HL-60/S4 treated with retinoic acid at 250 ng/mL for 4 days and 3 days (cell line): ENCODE results near the gene MAPKAPK3.

Experiments used
- in situ Hi-C: fragments of 300-500 bp; cut with MboI; formaldehyde crosslinking; loops from 2 replicates; pipeline ENCODE4 v1.7.0; 2022; ENCODE audit warnings: low sequenced_read_pairs

MAPKAPK3 gene

GRCh38 chr3:50623840-50624474 lies 7.0 kb downstream of the MAPKAPK3 start:
- in situ Hi-C loops: loop anchor here (25.0 kb wide), 1 partner anchor 738 kb away; no protein-coding TSS in a partner anchor

GRCh38 chr3:50624634-50625033 lies 7.7 kb downstream of the MAPKAPK3 start:
- in situ Hi-C loops: loop anchor here (25.0 kb wide), 1 partner anchor 738 kb away; no protein-coding TSS in a partner anchor

DNA sequence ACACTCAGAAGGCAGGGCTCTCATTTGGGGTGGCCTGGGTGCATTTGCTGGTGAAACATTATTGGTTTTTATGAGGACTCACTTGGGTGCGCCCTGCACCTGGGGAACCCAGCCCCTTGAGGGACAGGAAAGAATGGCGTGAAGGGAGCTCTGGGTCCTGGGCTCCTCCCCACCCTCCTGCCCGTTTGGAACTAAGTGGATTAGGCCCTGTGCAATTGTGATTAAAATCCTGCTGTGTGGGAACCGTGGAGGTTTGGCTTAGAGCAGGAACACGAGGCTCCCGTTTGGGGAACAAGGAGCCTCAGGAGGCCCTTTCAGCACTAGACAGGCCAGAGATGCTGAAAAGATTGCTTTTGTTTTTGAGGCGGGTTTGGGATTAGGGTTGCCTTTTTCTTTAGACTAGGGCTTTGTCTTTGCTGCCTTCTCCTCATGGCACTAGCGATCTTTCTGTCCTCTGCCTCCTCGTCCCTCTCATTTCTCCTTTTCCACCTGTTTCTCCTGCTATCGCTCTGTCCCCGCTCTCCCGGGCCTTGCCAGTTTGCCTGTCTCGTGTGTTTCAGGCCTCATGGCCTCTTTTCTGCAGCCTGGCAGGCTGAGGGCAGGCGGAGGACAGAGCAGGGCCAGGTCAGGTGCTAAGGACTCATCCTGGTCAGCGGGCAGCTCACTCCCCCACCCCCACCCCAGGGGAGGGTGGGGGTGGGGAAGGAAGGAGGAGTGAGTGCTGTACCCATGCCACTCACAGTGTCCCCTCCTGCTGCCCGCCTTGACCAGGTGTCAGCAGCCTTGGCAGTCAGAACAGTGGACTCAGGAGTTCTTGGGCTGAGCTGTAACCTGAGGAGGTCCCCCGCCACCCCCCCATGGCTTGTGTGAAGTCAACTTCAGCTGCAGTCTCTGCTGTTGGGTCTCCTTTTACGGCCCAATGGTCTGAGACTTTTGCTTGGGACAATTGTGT lies 8.6 kb downstream of the MAPKAPK3 start:
- in situ Hi-C loops: no loop called here

- in situ Hi-C loops: no loop called here
These were observed 9.4 kb downstream of the MAPKAPK3 start for GRCh38 chr3:50626401-50626800.

DNA sequence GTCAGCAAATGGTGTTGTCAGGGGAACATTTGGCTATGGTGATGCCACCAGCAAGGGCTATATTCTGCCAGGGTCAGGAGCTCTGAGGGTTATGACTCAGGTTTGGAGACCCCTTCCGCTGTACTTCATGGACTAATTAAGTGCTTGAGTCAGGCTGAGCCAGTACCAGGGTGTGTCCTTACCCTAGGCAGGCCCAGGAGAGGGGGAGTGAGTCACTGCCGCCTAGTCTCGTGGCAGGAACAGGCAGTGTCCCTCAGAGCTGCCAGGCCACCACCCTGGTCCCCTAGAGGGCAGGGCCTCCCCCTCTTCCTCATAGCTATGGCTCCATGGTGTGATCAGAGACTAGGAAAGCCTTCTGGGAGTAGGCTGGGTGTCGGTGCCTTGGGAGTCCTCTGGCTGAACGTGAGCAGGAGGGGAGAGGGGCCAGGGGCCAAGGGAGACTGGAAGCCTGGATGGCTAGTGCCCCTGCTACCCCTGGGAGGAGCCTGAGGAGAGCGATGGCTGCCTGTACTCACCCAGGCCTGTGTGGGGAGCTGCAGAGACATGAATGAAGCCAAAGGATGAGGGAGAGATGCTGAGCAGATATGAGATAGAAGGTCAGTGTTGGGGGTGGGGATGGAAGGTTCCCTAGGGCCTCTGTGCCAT lies 10.6 kb downstream of the MAPKAPK3 start:
- in situ Hi-C loops: no loop called here

DNA sequence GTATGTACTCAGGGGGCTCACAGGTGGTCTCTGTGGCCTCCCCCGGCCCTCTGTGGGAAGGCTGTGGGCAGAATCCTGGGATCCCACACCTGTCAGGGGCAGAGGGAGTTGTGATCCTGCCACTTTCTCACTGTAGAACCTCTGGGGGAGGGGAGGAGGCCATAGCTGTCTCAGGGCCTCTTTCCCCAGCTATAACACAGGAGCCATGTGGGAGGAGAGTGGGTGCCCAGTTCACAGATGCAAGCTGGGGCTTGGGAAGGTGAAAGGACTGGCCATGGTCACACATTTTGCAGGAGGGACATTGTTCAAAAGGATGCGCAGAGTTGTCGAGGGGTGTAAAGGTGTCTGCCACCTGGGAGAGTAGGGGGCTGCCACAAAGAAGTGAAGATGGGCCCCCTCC lies 11.7 kb downstream of the MAPKAPK3 start:
- in situ Hi-C loops: no loop called here

DNA sequence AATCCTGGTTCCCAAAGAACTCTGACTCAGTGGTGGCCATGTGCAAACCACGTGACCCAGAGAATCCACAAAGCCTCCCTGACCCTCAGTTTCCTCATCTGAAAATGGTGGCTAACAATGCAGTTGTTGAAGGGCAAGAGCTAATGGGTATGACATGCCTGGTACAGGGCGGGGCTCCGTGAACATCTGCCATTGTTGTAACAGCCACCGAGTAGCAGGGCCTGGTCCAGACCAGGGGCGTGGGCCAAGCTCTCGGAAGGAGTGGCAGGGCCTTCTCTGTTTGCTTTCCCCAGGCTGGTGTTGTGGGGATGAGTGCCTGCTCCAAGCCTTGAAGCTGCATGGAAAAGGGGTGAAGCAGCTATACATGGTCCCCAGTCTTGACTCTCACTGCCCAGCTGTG lies 13.4 kb downstream of the MAPKAPK3 start:
- in situ Hi-C loops: no loop called here

DNA sequence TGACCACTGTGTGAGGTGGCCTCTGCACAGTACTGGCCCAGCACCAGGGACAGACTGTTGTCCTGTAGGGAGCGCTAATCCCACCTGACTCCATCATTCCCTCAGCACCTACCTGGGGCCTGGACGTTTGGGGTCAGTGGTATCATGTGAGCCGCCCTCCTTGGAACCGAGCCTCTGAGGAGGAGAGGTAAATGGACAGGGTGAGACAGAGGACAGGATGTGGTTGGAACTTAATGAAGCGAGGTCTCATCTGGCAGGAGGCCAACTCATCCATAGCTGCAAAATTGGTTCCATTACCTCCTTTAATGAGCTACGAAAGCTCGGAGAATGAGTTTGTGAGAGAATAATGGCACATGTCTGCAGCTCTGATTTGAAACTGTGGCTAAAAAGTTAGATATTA lies 13.9 kb downstream of the MAPKAPK3 start:
- in situ Hi-C loops: no loop called here

- in situ Hi-C loops: no loop called here
These were observed 15.5 kb downstream of the MAPKAPK3 start for GRCh38 chr3:50632450-50632849.

DNA sequence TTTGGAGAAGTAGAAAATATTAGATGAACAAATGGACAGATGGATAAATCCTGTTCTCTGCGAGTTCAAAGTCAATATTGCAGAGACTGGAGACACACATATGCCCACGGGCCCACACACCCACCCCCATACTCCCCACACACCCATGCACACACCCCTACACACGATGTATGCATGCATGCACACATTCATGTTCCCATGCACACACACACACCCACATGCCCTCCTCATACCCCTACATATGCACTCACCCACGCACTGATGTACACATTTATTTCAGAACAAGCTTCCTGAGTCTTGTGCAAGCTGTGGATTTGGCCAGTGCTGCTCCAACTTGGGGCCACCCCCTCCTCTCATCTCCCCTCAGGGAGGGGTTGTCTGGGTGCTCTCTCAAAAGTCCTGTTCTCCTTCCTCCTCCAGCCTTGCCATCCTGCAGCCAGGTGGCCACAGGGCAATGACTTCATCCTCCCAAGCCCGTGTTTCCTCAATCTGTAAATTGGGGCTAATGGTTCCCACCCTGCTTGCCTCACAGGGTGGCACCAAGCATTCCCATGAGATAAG lies 16.4 kb downstream of the MAPKAPK3 start:
- in situ Hi-C loops: no loop called here

DNA sequence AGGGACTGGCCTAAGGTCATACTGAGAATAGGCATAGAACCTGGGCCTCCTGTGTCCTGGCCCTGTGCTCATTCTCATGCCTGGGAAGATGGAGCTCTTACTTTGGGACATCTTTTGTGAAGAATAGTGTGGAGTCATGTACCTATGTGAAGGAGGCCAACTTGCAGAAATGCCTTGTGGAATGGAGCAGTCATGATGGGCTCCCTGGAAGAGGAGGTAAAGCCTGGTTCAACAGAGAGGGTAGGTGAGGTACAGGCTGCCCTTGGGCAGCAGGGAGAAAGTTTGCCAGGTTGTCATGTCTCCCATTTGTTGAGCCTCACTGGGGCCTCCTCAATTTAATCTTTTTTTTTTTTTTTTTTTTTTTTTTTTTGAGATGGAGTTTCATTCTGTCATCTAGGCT lies 18.1 kb downstream of the MAPKAPK3 start:
- in situ Hi-C loops: no loop called here

GRCh38 chr3:50637011-50637410 lies 20.1 kb downstream of the MAPKAPK3 start:
- in situ Hi-C loops: no loop called here

GRCh38 chr3:50637945-50638344 lies 21.0 kb downstream of the MAPKAPK3 start:
- in situ Hi-C loops: no loop called here

DNA sequence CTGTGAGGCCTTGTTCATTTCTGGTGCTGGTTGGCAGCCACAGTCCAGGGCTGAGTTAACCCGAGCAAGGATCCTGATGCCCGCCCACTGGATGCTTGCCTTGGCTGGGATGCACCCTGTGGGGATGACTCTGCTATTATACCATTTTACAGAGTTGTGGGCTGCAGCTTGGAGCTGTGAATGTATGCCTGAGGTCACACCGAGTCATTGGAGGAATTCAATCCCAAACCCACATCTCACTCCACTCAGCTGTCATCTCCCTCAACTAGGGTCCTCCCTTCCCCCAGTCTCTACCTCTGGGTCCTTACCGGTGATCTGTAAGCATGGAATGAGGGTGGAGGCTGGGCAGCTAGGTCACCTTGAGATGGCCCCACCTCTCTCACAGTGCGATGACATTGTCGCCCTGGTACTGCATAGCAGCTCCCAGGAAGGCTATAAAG lies 22.1 kb downstream of the MAPKAPK3 start:
- in situ Hi-C loops: no loop called here

GRCh38 chr3:50642382-50642781 lies 25.4 kb downstream of the MAPKAPK3 start:
- in situ Hi-C loops: no loop called here

DNA sequence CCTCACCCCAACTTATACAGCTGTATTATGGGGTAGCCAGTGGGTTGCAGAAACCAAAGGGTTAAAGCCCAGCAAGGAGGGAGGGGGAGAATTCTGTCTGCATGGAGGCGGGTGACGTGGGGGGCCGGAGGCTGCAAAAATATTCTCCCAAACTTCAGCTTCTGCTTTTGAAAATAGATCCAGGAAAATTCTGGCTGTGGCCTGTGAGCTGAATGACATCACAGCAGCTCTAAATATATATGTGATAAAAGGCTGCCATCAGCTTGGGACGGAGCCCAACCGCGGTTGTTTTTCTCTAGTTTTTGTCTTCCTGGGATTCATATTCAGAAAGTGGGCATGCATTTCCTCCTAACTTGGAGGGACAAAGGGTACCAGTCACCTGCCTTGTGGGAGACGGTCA lies 27.6 kb downstream of the MAPKAPK3 start:
- in situ Hi-C loops: no loop called here

GRCh38 chr3:50645378-50645777 lies 28.4 kb downstream of the MAPKAPK3 start:
- in situ Hi-C loops: no loop called here

DNA sequence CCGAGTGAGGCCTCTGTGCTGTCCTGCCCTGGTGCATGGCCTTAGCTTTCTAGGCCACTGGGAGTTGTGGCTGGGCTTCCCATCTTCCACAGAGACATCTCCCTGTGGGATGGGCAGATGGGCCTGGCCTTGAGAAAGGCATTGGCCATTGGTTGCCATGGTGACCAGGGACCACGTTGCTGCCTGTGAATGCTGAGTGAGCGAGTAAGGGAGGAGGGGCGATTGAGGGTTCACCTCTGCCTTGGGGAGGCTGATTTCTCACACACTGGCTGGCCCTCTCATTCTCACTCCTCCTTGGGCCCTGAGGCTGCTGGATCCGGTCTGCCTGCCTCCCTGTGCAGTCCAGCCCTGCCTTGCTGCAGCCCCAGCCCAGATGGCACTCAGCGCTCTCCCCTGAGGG lies 31.4 kb downstream of the MAPKAPK3 start:
- in situ Hi-C loops: no loop called here

DNA sequence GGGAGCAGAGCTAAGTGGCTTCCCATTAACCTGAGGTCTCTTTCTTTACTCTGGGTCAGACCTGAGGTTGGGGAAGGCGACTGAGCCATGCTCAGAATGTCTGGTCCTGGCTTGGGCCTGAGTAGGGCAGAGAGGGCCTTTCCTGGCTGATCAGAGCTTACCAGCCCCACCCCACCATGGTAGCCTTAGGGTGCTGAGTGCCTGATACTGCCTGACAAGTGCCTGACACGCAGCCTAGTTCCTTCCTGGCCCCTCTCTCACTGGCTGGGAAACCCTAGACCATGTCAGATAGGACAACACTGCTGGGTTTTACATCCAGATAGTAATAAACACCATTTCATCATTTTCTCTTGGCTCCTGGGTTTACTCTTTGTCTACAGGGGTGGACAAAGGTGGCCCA lies 32.0 kb downstream of the MAPKAPK3 start:
- in situ Hi-C loops: no loop called here

- in situ Hi-C loops: no loop called here
These were observed 32.5 kb downstream of the MAPKAPK3 start for GRCh38 chr3:50649451-50649931.

DNA sequence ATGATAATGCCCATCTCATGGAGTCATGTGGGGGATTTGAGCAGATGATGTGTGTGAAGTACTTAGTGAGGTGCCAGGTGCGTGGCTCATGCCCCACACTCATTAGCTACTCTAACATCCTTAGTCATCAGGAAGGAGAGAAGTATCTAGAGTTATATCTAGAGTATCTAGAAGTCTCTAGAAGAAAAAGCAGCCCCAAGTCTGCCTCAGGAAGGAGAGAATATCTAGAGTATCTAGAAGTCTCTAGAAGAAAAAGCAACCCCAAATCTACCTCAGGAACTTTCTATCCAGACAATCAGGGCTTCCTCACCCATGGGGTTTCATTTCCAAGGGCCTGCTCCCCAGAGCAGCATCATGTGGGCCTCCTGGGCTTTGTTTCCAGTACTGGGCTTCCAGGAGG lies 33.1 kb downstream of the MAPKAPK3 start:
- in situ Hi-C loops: no loop called here
